ENCODE data around the gene SUSD6.

SUSD6 gene

GRCh38 chr14:69658664-69659261 lies 47.4 kb downstream of the SUSD6 start:
- FAIRE-seq (no peak), DNase-seq (ENCODE audit: insufficient read length, low spot score) (no peak)
- TF ChIP-seq, protein P1, sequence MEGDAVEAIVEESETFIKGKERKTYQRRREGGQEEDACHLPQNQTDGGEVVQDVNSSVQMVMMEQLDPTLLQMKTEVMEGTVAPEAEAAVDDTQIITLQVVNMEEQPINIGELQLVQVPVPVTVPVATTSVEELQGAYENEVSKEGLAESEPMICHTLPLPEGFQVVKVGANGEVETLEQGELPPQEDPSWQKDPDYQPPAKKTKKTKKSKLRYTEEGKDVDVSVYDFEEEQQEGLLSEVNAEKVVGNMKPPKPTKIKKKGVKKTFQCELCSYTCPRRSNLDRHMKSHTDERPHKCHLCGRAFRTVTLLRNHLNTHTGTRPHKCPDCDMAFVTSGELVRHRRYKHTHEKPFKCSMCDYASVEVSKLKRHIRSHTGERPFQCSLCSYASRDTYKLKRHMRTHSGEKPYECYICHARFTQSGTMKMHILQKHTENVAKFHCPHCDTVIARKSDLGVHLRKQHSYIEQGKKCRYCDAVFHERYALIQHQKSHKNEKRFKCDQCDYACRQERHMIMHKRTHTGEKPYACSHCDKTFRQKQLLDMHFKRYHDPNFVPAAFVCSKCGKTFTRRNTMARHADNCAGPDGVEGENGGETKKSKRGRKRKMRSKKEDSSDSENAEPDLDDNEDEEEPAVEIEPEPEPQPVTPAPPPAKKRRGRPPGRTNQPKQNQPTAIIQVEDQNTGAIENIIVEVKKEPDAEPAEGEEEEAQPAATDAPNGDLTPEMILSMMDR (IDR thresholded peaks at IDR 0.05; ENCODE audit: insufficient read depth, missing control alignments) = no peak

GRCh38 chr14:69660344-69661193 lies 49.2 kb downstream of the SUSD6 start:
- FAIRE-seq (no peak), DNase-seq (ENCODE audit: insufficient read length, low spot score) (no peak)
- TF ChIP-seq, protein P1 (IDR thresholded peaks at IDR 0.05; ENCODE audit: insufficient read depth, missing control alignments) = no peak

DNA sequence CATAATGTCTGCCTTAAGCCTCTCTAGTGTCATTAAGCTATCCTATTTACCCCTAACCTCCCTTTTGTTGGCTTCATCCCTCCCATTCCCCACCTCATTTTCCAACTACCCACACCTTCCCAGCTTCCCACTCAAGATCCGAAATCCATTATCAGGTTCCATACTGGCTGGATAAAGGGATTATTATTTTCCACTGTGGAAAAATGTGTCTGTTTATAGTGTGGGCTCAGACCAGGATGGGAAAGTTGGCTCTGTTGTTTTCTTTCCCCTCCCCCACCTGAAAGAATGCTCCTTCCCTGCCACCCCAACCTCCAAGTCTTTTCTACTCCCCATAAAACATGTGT lies 49.8 kb downstream of the SUSD6 start:
- TF ChIP-seq, protein P1 (IDR thresholded peaks at IDR 0.05; ENCODE audit: insufficient read depth, missing control alignments) = no peak
- FAIRE-seq = no peak
- no peak for DNase-seq (ENCODE audit: insufficient read length, low spot score)

- no peak for FAIRE-seq
- TF ChIP-seq, protein P1 (IDR thresholded peaks at IDR 0.05; ENCODE audit: insufficient read depth, missing control alignments) = no peak
These were observed 51.4 kb downstream of the SUSD6 start for GRCh38 chr14:69662636-69663299.

GRCh38 chr14:69663300-69663643 lies 51.9 kb downstream of the SUSD6 start:
- FAIRE-seq (no peak), DNase-seq (ENCODE audit: insufficient read length, low spot score) (no peak)
- TF ChIP-seq, protein P1 (IDR thresholded peaks at IDR 0.05; ENCODE audit: insufficient read depth, missing control alignments) = no peak

More at GRCh38 chr14:69662636-69663299, 51.4 kb downstream of the SUSD6 start:
- no peak for DNase-seq (ENCODE audit: insufficient read length, low spot score)

DNA sequence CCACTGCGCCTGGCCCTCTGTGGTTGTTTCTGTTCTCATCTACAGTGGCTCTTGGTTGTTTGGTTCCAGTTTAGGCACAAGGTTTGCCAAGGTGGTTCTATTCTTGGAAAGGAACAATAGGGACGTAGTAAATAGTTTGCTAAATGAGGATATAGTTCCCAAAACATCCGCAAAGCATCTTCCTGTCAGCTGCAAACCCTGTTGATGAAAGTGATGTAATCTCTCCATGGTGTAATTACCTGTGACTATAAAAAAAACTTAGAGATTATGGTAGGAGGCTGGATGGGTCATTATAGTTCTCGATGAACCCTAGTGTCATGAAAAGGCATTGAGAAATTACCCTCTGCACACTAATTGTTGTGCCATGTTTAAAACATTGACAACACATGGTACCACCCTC lies 52.9 kb downstream of the SUSD6 start:
- TF ChIP-seq, protein P1 (IDR thresholded peaks at IDR 0.05; ENCODE audit: insufficient read depth, missing control alignments) = no peak
- DNase-seq (ENCODE audit: insufficient read length, low spot score) (no peak), FAIRE-seq (no peak)
